ENCODE data around the gene MID1.

GRCh38 chrX:10660171-10660570, 39.8 kb upstream of the MID1 start:
- TF ChIP-seq CTCF (IDR thresholded peaks at IDR 0.05) (no peak), EP300 (IDR thresholded peaks at IDR 0.05) (no peak)

All from suprapubic skin (tissue), 3 donors.